Fibroblast of skin of left biceps (primary cell): Measurements from ENCODE around the gene C6orf141.
"Not testable (repeated sequence)": the region's sequence is repeated elsewhere in the genome, so short reads cannot be mapped to it uniquely, and the experiment has no call there.

Experiments used
- DNase-seq, 2 experiments: peaks; one replicate each; pipeline ENCODE4 v3.0.0-alpha.2; 2013; ENCODE audit warnings: low read depth in 2 of 2

Gene C6orf141

GRCh38 chr6:49570474-49571079, 20.1 kb downstream of the C6orf141 start:
- DNase-seq, result no peak

- no peak for DNase-seq
Observed at GRCh38 chr6:49576618-49577017, 26.1 kb downstream of the C6orf141 start.

- DNase-seq, result no peak
Observed at GRCh38 chr6:49579649-49580048, 29.2 kb downstream of the C6orf141 start.

- no peak for DNase-seq
Observed at GRCh38 chr6:49582529-49582928, 32.1 kb downstream of the C6orf141 start.

GRCh38 chr6:49587262-49587661, 36.8 kb downstream of the C6orf141 start:
- not testable (repeated sequence) for DNase-seq
